NCI-H446 treated with DMSO at 0.1 percent for 48 hours (cell line): ENCODE measurements around the gene JTB.

Source experiments
- DNase-seq: peaks from one replicate; lab custom pipeline; 2025; lab: John Stamatoyannopoulos, UW

JTB gene

GRCh38 chr1:153978274-153978909 is 918 bp upstream of the JTB start:
- no peak for DNase-seq

DNA sequence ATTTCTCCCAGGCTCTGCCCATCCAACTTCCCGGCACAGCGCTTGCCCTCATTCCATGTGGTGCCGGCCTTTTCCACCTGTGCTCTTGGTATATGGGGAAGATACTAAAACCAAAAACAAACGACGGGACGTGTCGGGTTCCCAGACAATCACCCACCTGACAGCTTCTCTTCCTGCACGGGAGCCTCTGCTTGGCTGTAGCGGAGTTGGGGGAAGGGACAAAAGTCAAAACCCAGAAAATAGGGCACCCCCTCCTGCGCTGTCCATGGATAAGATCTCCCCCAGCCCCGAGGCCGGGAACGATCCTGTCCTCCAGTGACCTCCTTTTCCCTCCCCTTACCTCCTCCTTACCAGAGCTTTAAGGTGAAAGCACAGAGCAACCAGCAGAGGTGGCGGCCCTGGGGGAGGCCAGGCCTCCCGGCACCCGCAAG is 640 bp downstream of the JTB start:
- DNase-seq: no peak

GRCh38 chr1:153973525-153973924 is 3.9 kb downstream of the JTB start:
- no peak for DNase-seq

- DNase-seq: no peak
Observed at GRCh38 chr1:153973071-153973470, 4.4 kb downstream of the JTB start.

- DNase-seq: no peak
Observed at GRCh38 chr1:153970346-153970745, 7.1 kb downstream of the JTB start.

DNA sequence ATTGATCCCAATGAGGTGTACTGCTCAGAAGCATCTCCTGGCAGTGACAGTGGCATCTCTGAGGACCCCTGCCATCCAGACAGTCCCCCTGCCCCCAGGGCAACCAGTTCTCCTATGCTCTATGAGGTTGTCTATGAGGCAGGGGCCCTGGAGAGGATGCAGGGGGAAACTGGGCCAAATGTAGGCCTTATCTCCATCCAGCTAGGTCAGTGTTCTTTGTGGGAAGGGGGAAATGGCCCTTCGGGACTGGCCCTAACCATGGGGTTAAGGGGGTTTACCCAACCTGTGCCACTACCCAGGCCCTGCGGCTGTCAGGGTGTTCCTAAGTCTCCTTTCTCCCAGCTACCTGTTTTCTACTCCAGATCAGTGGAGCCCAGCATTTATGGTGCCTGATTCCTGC is 8.5 kb downstream of the JTB start:
- no peak for DNase-seq

DNA sequence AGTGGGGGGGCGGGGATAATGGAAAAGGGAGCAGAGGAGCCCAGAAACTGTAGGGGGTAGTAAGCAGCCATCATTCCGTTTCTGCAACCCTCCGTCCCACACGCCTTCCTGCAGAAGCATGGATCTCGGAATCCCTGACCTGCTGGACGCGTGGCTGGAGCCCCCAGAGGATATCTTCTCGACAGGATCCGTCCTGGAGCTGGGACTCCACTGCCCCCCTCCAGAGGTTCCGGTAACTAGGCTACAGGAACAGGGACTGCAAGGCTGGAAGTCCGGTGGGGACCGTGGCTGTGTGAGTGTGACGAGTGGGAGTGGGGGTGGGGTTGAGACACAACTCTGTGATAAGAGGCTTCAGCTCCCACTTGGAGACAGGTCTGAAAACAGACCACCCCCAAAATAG is 9.1 kb downstream of the JTB start:
- no peak for DNase-seq

- no peak for DNase-seq
Observed at GRCh38 chr1:153968000-153968363, 9.5 kb downstream of the JTB start.

DNA sequence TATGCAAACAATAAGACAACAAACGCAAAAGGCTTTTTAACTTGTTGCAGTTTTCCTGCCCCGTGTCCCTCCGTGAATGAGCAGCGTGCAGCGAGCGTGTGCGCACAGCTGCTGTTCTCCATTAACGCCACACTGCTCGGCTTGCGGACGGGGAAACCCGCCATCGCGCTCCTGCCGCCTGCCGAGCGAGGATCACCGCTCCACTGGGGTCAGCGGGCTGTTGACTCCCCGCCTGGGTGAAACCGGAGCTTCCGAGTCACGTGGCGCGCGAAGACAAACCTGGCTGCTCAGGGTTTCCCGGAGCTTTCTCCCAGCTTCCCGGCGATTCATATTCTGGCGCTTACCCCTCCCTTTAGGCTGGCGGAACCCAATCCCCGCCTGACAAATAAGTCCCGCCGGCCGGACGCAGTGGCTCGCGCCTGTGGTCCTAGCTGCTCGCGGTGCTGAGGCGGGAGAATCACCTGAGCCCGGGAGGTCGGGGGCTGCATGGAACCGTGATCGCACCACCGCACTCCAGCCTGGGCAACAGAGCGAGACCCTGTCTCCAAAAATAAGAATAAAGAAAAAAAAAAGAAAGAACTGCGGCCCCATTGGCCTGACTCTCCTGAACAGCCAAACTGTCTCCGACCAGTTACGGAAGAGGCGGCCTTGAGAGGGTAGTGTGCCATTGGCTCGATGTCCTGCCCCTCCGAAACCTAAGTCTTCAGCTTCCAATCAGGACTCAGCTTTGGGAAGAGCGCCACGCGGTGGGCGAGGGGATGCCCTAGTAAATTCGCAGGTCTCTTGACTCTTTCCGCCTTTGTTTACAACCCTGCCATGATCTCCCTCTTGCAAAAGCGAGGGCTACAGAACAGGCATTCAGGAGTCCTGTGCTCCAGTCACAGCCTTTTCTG is 10.1 kb downstream of the JTB start, which contains the start of gene CREB3L4:
TSS of gene CREB3L4 (plus strand) at position 796 of the 893 bp plus-strand sequence. CDS start 624 bp downstream, outside the sequence.
- DNase-seq: peak; percentile 99

GRCh38 chr1:153963850-153964331 is 13.6 kb downstream of the JTB start:
- DNase-seq: no peak

- peak; percentile 95 for DNase-seq
Observed at GRCh38 chr1:153963030-153963849, 14.2 kb downstream of the JTB start, which contains the start of gene SLC39A1. SLC39A1 (minus strand) TSS chr1:153963537; CDS start chr1:153962715, 822 bp downstream.

DNA sequence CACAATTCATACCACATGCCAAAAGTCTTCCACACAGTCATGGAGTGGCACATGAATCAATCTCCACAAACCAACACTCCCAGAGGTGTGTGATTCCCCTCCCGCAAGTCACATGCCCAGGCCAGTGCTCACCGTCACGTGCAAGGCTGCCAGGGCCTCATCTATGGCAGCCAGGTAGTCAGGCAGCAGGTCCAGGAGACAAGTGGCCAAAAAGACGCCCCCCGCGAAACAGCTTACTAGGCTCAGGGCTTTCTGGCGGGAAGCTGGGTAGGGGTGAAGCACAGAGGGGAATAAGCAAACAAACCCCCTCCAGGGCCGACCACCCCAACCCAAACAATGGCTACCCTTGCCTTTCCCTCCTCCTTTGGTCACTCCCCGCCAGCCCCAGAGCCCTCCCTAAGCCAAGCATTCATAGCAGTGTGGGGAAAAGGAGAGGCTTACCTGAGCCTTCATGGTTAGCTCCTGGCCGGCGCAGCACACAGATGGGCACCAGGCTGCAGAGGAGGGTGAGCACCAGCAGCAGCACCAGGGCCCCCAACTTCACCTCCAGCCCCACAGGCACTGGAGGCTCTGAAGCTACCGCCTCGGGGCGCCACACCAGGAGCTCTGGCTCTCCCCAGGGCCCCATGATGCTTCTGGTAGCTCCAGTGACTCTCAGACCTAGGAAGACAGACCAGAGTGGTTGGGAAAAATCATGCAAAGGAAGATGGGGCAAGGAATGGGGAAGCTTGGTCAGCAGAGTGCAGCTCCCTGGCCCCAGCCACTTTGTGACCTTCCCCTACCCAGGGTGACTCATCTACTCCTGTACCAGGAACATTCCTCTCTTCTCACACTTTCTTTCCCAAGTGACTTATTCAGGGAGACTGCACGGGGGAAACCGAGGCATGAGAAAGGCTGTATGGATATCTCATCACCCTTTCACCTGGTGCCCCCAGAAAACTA is 15.1 kb downstream of the JTB start:
- no peak for DNase-seq

- no peak for DNase-seq
Observed at GRCh38 chr1:153961421-153961820, 16.1 kb downstream of the JTB start.

- no peak for DNase-seq
Observed at GRCh38 chr1:153960206-153960605, 17.3 kb downstream of the JTB start.

- no peak for DNase-seq
Observed at GRCh38 chr1:153959454-153959853, 18.0 kb downstream of the JTB start.

GRCh38 chr1:153958961-153959260 is 18.6 kb downstream of the JTB start:
- DNase-seq: no peak

- peak; percentile 98 for DNase-seq
Observed at GRCh38 chr1:153958111-153958960, 19.1 kb downstream of the JTB start, which contains the start of gene CRTC2. CRTC2 (minus strand) TSS chr1:153958612; CDS start chr1:153958497, 115 bp downstream.

DNA sequence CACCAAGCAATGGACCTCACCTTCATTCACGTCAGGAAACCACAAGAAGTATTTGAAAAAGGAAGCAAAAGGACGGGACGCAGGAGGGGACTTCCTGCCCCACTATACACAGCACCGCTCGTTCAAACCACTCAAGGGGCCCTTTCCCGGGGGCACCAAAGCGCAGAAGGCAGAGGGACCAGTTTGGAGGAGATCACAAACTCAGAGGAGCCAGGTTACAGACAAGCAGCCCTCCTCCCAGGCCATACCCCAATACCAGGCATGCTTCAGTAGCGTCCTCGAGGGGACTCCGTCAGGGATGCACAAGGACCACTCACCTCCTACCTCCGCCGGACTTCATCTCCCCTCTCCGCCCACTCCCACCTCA is 19.7 kb downstream of the JTB start:
- DNase-seq: no peak

- no peak for DNase-seq
Observed at GRCh38 chr1:153956997-153957715, 20.3 kb downstream of the JTB start.

DNA sequence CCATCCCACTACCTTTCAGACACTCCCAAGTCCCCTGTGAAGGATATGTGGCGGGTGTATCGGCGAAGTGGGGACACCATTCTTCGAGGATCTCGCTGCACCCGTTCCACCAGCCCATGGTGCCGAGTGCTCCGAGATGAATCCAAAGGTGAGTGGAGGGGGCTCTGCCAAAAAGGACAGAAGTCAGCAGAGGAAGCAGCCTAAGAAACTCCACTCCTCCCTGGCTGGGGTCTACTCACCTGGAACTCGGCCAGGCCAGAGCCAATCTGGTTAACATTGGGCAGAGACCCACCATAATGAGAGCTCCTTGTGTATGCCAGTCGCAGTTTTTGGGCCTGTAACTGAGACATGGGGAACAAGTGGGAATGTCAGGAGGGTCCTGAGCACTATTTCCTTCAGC is 22.6 kb downstream of the JTB start:
- DNase-seq: no peak
